Myocyte (in vitro differentiated cells): ENCODE results near the gene PPT2. TPM values are rescaled to one million over a fixed set of nuclear protein-coding genes. Genes with fewer than 3 reads are reported as not detected.

Experiments
- DNase-seq: peaks from one replicate; pipeline ENCODE4 v3.0.0-alpha.2; 2012; ENCODE audit warnings: low read depth
- total RNA-seq: library from RNA; depleted of rRNA; stranded (reverse); fragments of >200 nt; gene quantifications from 2 replicates; pipeline ENCODE4 v1.2.3, GENCODE V29; 2014

The PPT2 gene
- total RNA-seq, 1 donor from 2014 or later, result 33.4 TPM

GRCh38 chr6:32151863-32152768, 1.8 kb upstream of the PPT2 start, which contains the start of gene PRRT1:
Gene PRRT1, minus strand, starts transcription at chr6:32151939. Its CDS starts 112 bp downstream, at chr6:32151827.
- no peak for DNase-seq

GRCh38 chr6:32152769-32153563, 975 bp upstream of the PPT2 start:
- DNase-seq, result peak; percentile 16

- DNase-seq, result peak; percentile 81
Measured at GRCh38 chr6:32154514-32155161, 697 bp downstream of the PPT2 start.

- no peak for DNase-seq
Measured at GRCh38 chr6:32156891-32157290, 3.0 kb downstream of the PPT2 start.

- DNase-seq, result no peak
Measured at GRCh38 chr6:32158052-32158451, 4.1 kb downstream of the PPT2 start.

GRCh38 chr6:32163559-32164258, 9.8 kb downstream of the PPT2 start:
- DNase-seq, result no peak

GRCh38 chr6:32164295-32164694, 10.4 kb downstream of the PPT2 start, which contains the start of gene EGFL8:
Gene EGFL8, plus strand, starts transcription at chr6:32164595. Its CDS starts 1,571 bp downstream, at chr6:32166166.
- no peak for DNase-seq

- no peak for DNase-seq
Measured at GRCh38 chr6:32166411-32167061, 12.6 kb downstream of the PPT2 start.

GRCh38 chr6:32167154-32167760, 13.3 kb downstream of the PPT2 start:
- no peak for DNase-seq

GRCh38 chr6:32167761-32168262, 13.9 kb downstream of the PPT2 start:
- no peak for DNase-seq

- DNase-seq, result no peak
Measured at GRCh38 chr6:32168350-32168749, 14.4 kb downstream of the PPT2 start.

GRCh38 chr6:32168807-32169591, 15.1 kb downstream of the PPT2 start:
- DNase-seq, result no peak

- no peak for DNase-seq
Measured at GRCh38 chr6:32170294-32170693, 16.4 kb downstream of the PPT2 start.

- DNase-seq, result no peak
Measured at GRCh38 chr6:32171234-32171633, 17.3 kb downstream of the PPT2 start.

GRCh38 chr6:32173051-32173727, 19.2 kb downstream of the PPT2 start:
- DNase-seq, result no peak

- no peak for DNase-seq
Measured at GRCh38 chr6:32174416-32174815, 20.5 kb downstream of the PPT2 start.

- no peak for DNase-seq
Measured at GRCh38 chr6:32175322-32175710, 21.4 kb downstream of the PPT2 start.
